Right lobe of liver (tissue), 6 donors: ENCODE results near the gene REEP3. TPM values are rescaled to one million over a fixed set of nuclear protein-coding genes. Genes with fewer than 3 reads are reported as not detected.
"Not testable (repeated sequence)": the region's sequence is repeated elsewhere in the genome, so short reads cannot be mapped to it uniquely, and the experiment has no call there.

Source experiments
- ATAC-seq, 4 donors: fragments of 200-7000 bp; cut with Tn5 transposase; one replicate each; pipeline ENCODE4 v1.9.1; 2020; ENCODE audit warnings: mild to moderate bottlenecking in 4 of 4, moderate library complexity in 4 of 4
- DNase-seq, 3 donors: peaks; one replicate each; pipeline ENCODE4 v3.0.0-alpha.2; 2020
- H3K27ac ChIP-seq, 3 donors: fragments of 200-600 bp; one replicate each; pipeline ENCODE4 v1.8.0; 2022
- H3K27me3 ChIP-seq, 2 donors: fragments of 200-600 bp; one replicate each; pipeline ENCODE4 v1.8.0; 2022
- H3K36me3 ChIP-seq, 4 donors: fragments of 200-600 bp; sonication (generic) in 1 of 4; one replicate each; pipeline versions ENCODE4 v1.5.1 to v1.8.0; 2017 to 2022; ENCODE audit warnings: control low read depth in 1 of 4
- H3K4me1 ChIP-seq, 4 donors: fragments of 200-600 bp; sonication (generic) in 1 of 4; one replicate each; pipeline versions ENCODE4 v1.5.1 to v1.8.0; 2017 to 2022; ENCODE audit warnings: control low read depth in 1 of 4
- H3K4me3 ChIP-seq, 3 donors: fragments of 200-600 bp; one replicate each; pipeline ENCODE4 v1.8.0; 2022
- H3K9me3 ChIP-seq, 4 donors: fragments of 200-600 bp; sonication (generic) in 1 of 4; one replicate each; pipeline versions ENCODE4 v1.5.1 to v1.8.0; 2017 to 2022; ENCODE audit warnings: control low read depth in 1 of 4
- POLR2A ChIP-seq: fragments of 450-650 bp; IDR thresholded peaks from one replicate; pipeline ENCODE4 v1.6.1; 2017; ENCODE audit warnings: antibody characterized with exemption, mild to moderate bottlenecking
- WGBS: methylation state at CpG from one replicate; pipeline ENCODE4 v1.1.6; 2018; ENCODE audit warnings: low coverage, low lambda C conversion rate; ENCODE audit not compliant: insufficient coverage; ENCODE audit errors: missing lambda C conversion rate; 5-methylcytosine and 5-hydroxymethylcytosine counted together
- intact Hi-C, 2 donors: fragments of 100-400 bp; cut with DNase I; formaldehyde crosslinking; loops; one replicate each; pipeline versions ENCODE4 v1.11.2 to v1.14.1; 2022
- total RNA-seq, 6 experiments: library from RNA; depleted of rRNA in 2 of 6; stranded (reverse); fragments of >200 nt in 2 of 6; fragmentation: NEBNext Ultra II Directional in 3 of 6; extraction: Animal tissue kit (Norgen Biotek cat#: 25700) in 3 of 6; gene quantifications; one replicate each; pipeline versions ENCODE4 v1.1.0 to v1.2.4, GENCODE V29; 2016 to 2023
- TF ChIP-seq, protein P1 (sequence below), 4 donors: fragments of 200-600 bp in 3 of 4; fragments of 450-650 bp in 1 of 4; IDR thresholded peaks; one replicate each; pipeline versions ENCODE4 v1.5.1 to v1.8.0; 2016 to 2022; ENCODE audit warnings: antibody characterized with exemption in 4 of 4, mild to moderate bottlenecking in 2 of 4
- donor health status: DM: no; HTN: yes; CAD: no.
- donor health status: DM: no; HTN: no; CAD: no.
- donor health status: DM: no; HTN: no; CAD: no.
- donor health status: DM: no; HTN: yes; CAD: no.
- donor health status: DM: no; HTN: yes; CAD: no.

REEP3 gene
- total RNA-seq, 6 experiments from 2014 or later = 21.1 to 38.8 (median 28.0) TPM

GRCh38 chr10:63561341-63561740 is 40.1 kb downstream of the REEP3 start:
- WGBS = 80% methylated on average over 5 of the region's 5 CpGs
- Histone ChIP-seq H3K9me3 (no peaks in the 10 kb centered on the region), H3K27me3 (no peaks in the 10 kb centered on the region), H3K4me3 (no peak overlapping the region), H3K36me3 (no peaks in the 10 kb centered on the region), H3K27ac (no peak overlapping the region), H3K4me1 (no peaks in the 10 kb centered on the region)
- ATAC-seq = no peak
- intact Hi-C loops = no loop called here
- no peak for DNase-seq
- TF ChIP-seq, protein P1, sequence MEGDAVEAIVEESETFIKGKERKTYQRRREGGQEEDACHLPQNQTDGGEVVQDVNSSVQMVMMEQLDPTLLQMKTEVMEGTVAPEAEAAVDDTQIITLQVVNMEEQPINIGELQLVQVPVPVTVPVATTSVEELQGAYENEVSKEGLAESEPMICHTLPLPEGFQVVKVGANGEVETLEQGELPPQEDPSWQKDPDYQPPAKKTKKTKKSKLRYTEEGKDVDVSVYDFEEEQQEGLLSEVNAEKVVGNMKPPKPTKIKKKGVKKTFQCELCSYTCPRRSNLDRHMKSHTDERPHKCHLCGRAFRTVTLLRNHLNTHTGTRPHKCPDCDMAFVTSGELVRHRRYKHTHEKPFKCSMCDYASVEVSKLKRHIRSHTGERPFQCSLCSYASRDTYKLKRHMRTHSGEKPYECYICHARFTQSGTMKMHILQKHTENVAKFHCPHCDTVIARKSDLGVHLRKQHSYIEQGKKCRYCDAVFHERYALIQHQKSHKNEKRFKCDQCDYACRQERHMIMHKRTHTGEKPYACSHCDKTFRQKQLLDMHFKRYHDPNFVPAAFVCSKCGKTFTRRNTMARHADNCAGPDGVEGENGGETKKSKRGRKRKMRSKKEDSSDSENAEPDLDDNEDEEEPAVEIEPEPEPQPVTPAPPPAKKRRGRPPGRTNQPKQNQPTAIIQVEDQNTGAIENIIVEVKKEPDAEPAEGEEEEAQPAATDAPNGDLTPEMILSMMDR (IDR thresholded peaks at IDR 0.05) = no peak
- no peak for TF ChIP-seq POLR2A

DNA sequence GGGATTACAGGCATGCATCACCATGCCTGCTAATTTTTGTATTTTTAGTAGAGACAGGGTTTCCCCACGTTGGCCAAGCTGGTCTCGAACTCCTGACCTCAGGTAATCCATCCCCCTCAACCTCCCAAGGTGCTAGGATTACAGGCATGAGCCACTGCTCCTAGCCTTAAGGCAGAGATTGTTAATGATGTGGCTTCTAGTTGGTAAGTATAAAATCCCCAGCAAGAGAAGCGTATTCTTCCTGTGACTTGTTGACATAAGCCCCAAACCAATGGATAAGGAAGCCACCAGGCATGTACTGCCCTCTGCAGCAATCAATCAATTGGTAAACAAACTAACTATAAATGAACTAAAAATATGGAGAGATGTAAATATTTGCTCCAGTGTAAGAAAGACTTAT is 41.2 kb downstream of the REEP3 start:
- H3K9me3 ChIP-seq = no peaks in the 10 kb centered on the region
- no peak overlapping the region for H3K27ac ChIP-seq
- 90% methylated on average over 2 of the region's 3 CpGs for WGBS
- DNase-seq (no peak), ATAC-seq (no peak)
- intact Hi-C loops = no loop called here
- TF ChIP-seq POLR2A = no peak
- TF ChIP-seq, protein P1 (IDR thresholded peaks at IDR 0.05) = no peak
- H3K27me3 ChIP-seq = no peaks in the 10 kb centered on the region
- H3K4me1 ChIP-seq = no peaks in the 10 kb centered on the region
- H3K36me3 ChIP-seq = no peaks in the 10 kb centered on the region
- H3K4me3 ChIP-seq = no peak overlapping the region

GRCh38 chr10:63562857-63563256 is 41.7 kb downstream of the REEP3 start:
- no peak overlapping the region for H3K27ac ChIP-seq
- no peak for ATAC-seq
- TF ChIP-seq POLR2A = no peak
- TF ChIP-seq, protein P1 (IDR thresholded peaks at IDR 0.05) = no peak
- no peak for DNase-seq
- intact Hi-C loops = no loop called here
- no peaks in the 10 kb centered on the region for H3K27me3 ChIP-seq
- H3K4me3 ChIP-seq = no peak overlapping the region
- no peaks in the 10 kb centered on the region for H3K36me3 ChIP-seq
- 85% methylated on average over 4 of the region's 4 CpGs for WGBS
- no peaks in the 10 kb centered on the region for H3K4me1 ChIP-seq
- no peaks in the 10 kb centered on the region for H3K9me3 ChIP-seq

- Histone ChIP-seq H3K36me3 (no peaks in the 10 kb centered on the region), H3K27ac (no peak overlapping the region), H3K4me1 (no peaks in the 10 kb centered on the region), H3K9me3 (no peaks in the 10 kb centered on the region), H3K27me3 (no peaks in the 10 kb centered on the region), H3K4me3 (no peak overlapping the region)
- WGBS = 55% methylated on average over 3 of the region's 3 CpGs
- TF ChIP-seq, protein P1 (IDR thresholded peaks at IDR 0.05) = no peak
- TF ChIP-seq POLR2A = no peak
- no peak for ATAC-seq
- no peak for DNase-seq
- intact Hi-C loops = no loop called here
Observed at GRCh38 chr10:63563623-63564022, 42.4 kb downstream of the REEP3 start.

GRCh38 chr10:63564731-63565130 is 43.5 kb downstream of the REEP3 start:
- DNase-seq, intact Hi-C loops, H3K4me3 ChIP-seq, H3K9me3 ChIP-seq, H3K27me3 ChIP-seq, H3K4me1 ChIP-seq, ATAC-seq, H3K27ac ChIP-seq, H3K36me3 ChIP-seq: not testable (repeated sequence)
- WGBS = 76% methylated on average over 3 of the region's 3 CpGs
